Rectal smooth muscle tissue (tissue), 1 donor: ENCODE data around the gene RABL3.
"Not testable (repeated sequence)": the region's sequence is repeated elsewhere in the genome, so short reads cannot be mapped to it uniquely, and the experiment has no call there.

Experiments used
- H3K27ac ChIP-seq: one replicate; pipeline ENCODE4 v1.7.0; 2013; ENCODE audit warnings: low read depth, low read length, inconsistent platforms
- H3K27me3 ChIP-seq: one replicate; pipeline ENCODE4 v1.7.0; 2013; ENCODE audit warnings: low read length; ENCODE audit not compliant: control insufficient read depth, insufficient read depth
- H3K36me3 ChIP-seq: one replicate; pipeline ENCODE4 v1.7.0; 2013; ENCODE audit warnings: low read length; ENCODE audit not compliant: control insufficient read depth, insufficient read depth
- H3K4me1 ChIP-seq: one replicate; pipeline ENCODE4 v1.7.0; 2013; ENCODE audit warnings: low read length; ENCODE audit not compliant: control insufficient read depth, insufficient read depth
- H3K4me3 ChIP-seq: one replicate; pipeline ENCODE4 v1.7.0; 2013; ENCODE audit warnings: low read length
- H3K9ac ChIP-seq: one replicate; pipeline ENCODE4 v1.7.0; 2013; ENCODE audit warnings: low read length

Gene RABL3

GRCh38 chr3:120678331-120678947 is 63.9 kb downstream of the RABL3 start:
- no peak overlapping the region for H3K4me3 ChIP-seq

GRCh38 chr3:120677193-120677592 is 65.1 kb downstream of the RABL3 start:
- not testable (repeated sequence) for H3K27ac ChIP-seq, H3K27me3 ChIP-seq, H3K9ac ChIP-seq, H3K4me1 ChIP-seq, H3K36me3 ChIP-seq, H3K4me3 ChIP-seq

More at GRCh38 chr3:120678331-120678947, 63.9 kb downstream of the RABL3 start:
- Histone ChIP-seq H3K36me3 (no peaks in the 10 kb centered on the region), H3K4me1 (no peaks in the 10 kb centered on the region), H3K27me3 (no peaks in the 10 kb centered on the region), H3K27ac (no peak overlapping the region), H3K9ac (no peak overlapping the region)

GRCh38 chr3:120673116-120673515 is 69.2 kb downstream of the RABL3 start:
- Histone ChIP-seq H3K36me3 (no peaks in the 10 kb centered on the region), H3K27ac (no peak overlapping the region), H3K4me3 (no peak overlapping the region), H3K9ac (no peak overlapping the region), H3K27me3 (no peaks in the 10 kb centered on the region), H3K4me1 (no peaks in the 10 kb centered on the region)

GRCh38 chr3:120670576-120670975 is 71.7 kb downstream of the RABL3 start:
- H3K27me3 ChIP-seq = no peaks in the 10 kb centered on the region
- no peak overlapping the region for H3K4me3 ChIP-seq
- no peaks in the 10 kb centered on the region for H3K36me3 ChIP-seq
- no peaks in the 10 kb centered on the region for H3K4me1 ChIP-seq
- no peak overlapping the region for H3K9ac ChIP-seq
- H3K27ac ChIP-seq = no peak overlapping the region

GRCh38 chr3:120664926-120665325 is 77.4 kb downstream of the RABL3 start:
- no peak overlapping the region for H3K9ac ChIP-seq
- no peak overlapping the region for H3K27ac ChIP-seq
- no peak overlapping the region for H3K4me3 ChIP-seq
- no peaks in the 10 kb centered on the region for H3K27me3 ChIP-seq
- no peaks in the 10 kb centered on the region for H3K36me3 ChIP-seq
- no peaks in the 10 kb centered on the region for H3K4me1 ChIP-seq

- no peaks in the 10 kb centered on the region for H3K36me3 ChIP-seq
- H3K27me3 ChIP-seq = no peaks in the 10 kb centered on the region
- no peak overlapping the region for H3K9ac ChIP-seq
- no peaks in the 10 kb centered on the region for H3K4me1 ChIP-seq
- no peak overlapping the region for H3K27ac ChIP-seq
- H3K4me3 ChIP-seq = no peak overlapping the region
Observed at GRCh38 chr3:120661945-120662344, 80.4 kb downstream of the RABL3 start.

GRCh38 chr3:120661106-120661905 is 81.0 kb downstream of the RABL3 start:
- no peaks in the 10 kb centered on the region for H3K27me3 ChIP-seq

GRCh38 chr3:120659834-120660233 is 82.5 kb downstream of the RABL3 start:
- H3K27ac ChIP-seq = no peak overlapping the region
- H3K36me3 ChIP-seq = no peaks in the 10 kb centered on the region
- H3K4me1 ChIP-seq = no peaks in the 10 kb centered on the region
- H3K9ac ChIP-seq = no peak overlapping the region
- no peaks in the 10 kb centered on the region for H3K27me3 ChIP-seq
- no peak overlapping the region for H3K4me3 ChIP-seq

More at GRCh38 chr3:120661106-120661905, 81.0 kb downstream of the RABL3 start:
- Histone ChIP-seq H3K4me3 (no peak overlapping the region), H3K9ac (no peak overlapping the region), H3K36me3 (no peaks in the 10 kb centered on the region), H3K27ac (no peak overlapping the region), H3K4me1 (no peaks in the 10 kb centered on the region)

- no peaks in the 10 kb centered on the region for H3K4me1 ChIP-seq
- no peak overlapping the region for H3K4me3 ChIP-seq
- H3K9ac ChIP-seq = no peak overlapping the region
- H3K36me3 ChIP-seq = no peaks in the 10 kb centered on the region
- no peaks in the 10 kb centered on the region for H3K27me3 ChIP-seq
- no peak overlapping the region for H3K27ac ChIP-seq
Observed at GRCh38 chr3:120659285-120659684, 83.0 kb downstream of the RABL3 start.

GRCh38 chr3:120652896-120653545 is 89.3 kb downstream of the RABL3 start:
- Histone ChIP-seq H3K27me3 (no peaks in the 10 kb centered on the region), H3K9ac (no peak overlapping the region), H3K4me1 (no peaks in the 10 kb centered on the region), H3K36me3 (no peaks in the 10 kb centered on the region), H3K27ac (no peak overlapping the region), H3K4me3 (no peak overlapping the region)

- Histone ChIP-seq H3K36me3 (no peaks in the 10 kb centered on the region), H3K27me3 (no peaks in the 10 kb centered on the region), H3K9ac (no peak overlapping the region), H3K4me3 (no peak overlapping the region), H3K27ac (no peak overlapping the region), H3K4me1 (no peaks in the 10 kb centered on the region)
Observed at GRCh38 chr3:120652281-120652680, 90.0 kb downstream of the RABL3 start.

- Histone ChIP-seq H3K4me3 (no peak overlapping the region), H3K27ac (no peak overlapping the region), H3K27me3 (no peaks in the 10 kb centered on the region), H3K4me1 (no peaks in the 10 kb centered on the region), H3K9ac (no peak overlapping the region), H3K36me3 (no peaks in the 10 kb centered on the region)
Observed at GRCh38 chr3:120650311-120650710, 92.0 kb downstream of the RABL3 start.
